Body of pancreas (tissue), 4 donors: ENCODE data around the gene CUL5.

Experiments
- CTCF ChIP-seq, 7 experiments: fragments of 450-650 bp in 4 of 7; fragments of 200-600 bp in 3 of 7; sonication (generic) in 3 of 7; IDR thresholded peaks; one replicate each; pipeline ENCODE4 v1.5.1; 2016 to 2019; ENCODE audit warnings: antibody characterized with exemption in 7 of 7
- POLR2A ChIP-seq, 3 donors: fragments of 450-650 bp; IDR thresholded peaks; one replicate each; pipeline ENCODE4 v1.6.1; 2016; ENCODE audit warnings: antibody characterized with exemption in 3 of 3, mild to moderate bottlenecking in 2 of 3

GRCh38 chr11:108135845-108136544, 127.3 kb downstream of the CUL5 start:
- TF ChIP-seq CTCF (IDR thresholded peaks at IDR 0.05) (no peak), POLR2A (IDR thresholded peaks at IDR 0.05) (no peak)
